ENCODE results near the gene PIK3CA.
A peak's percentile ranks its signal among the peaks of the same experiment; 100 is the strongest.
"Not testable (repeated sequence)": the region's sequence is repeated elsewhere in the genome, so short reads cannot be mapped to it uniquely, and the experiment has no call there.

The PIK3CA gene

GRCh38 chr3:179229177-179229576 lies 81.0 kb downstream of the PIK3CA start:
- TF ChIP-seq PAX5 (IDR thresholded peaks at IDR 0.05; ENCODE audit: insufficient read depth, low read length, severe bottlenecking), result no peak
- no peak for TF ChIP-seq SPI1 (IDR thresholded peaks at IDR 0.05; ENCODE audit: low read depth, low read length)

GRCh38 chr3:179233043-179233442 lies 84.9 kb downstream of the PIK3CA start:
- FAIRE-seq, result no peak
- TF ChIP-seq PAX5 (IDR thresholded peaks at IDR 0.05; ENCODE audit: insufficient read depth, low read length, severe bottlenecking), result no peak
- TF ChIP-seq SPI1 (IDR thresholded peaks at IDR 0.05; ENCODE audit: low read depth, low read length), result peak; percentile 68; the same call in 1 of the 2 replicates
- DNase-seq (ENCODE audit: insufficient read length, low spot score), result no peak

More at GRCh38 chr3:179229177-179229576, 81.0 kb downstream of the PIK3CA start:
- DNase-seq (ENCODE audit: insufficient read length, low spot score), result no peak
- FAIRE-seq, result peak; percentile 16

DNA sequence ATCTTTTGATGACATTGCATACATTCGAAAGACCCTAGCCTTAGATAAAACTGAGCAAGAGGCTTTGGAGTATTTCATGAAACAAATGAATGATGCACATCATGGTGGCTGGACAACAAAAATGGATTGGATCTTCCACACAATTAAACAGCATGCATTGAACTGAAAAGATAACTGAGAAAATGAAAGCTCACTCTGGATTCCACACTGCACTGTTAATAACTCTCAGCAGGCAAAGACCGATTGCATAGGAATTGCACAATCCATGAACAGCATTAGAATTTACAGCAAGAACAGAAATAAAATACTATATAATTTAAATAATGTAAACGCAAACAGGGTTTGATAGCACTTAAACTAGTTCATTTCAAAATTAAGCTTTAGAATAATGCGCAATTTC lies 86.0 kb downstream of the PIK3CA start:
- no peak for TF ChIP-seq POLR2A (IDR thresholded peaks at IDR 0.05; ENCODE audit: low read depth, low read length)
- no peak for TF ChIP-seq SPI1 (IDR thresholded peaks at IDR 0.05; ENCODE audit: low read depth, low read length)
- TF ChIP-seq POLR2AphosphoS5 (IDR thresholded peaks at IDR 0.05; ENCODE audit: low read depth, low read length), result no peak
- TF ChIP-seq POU2F2 (IDR thresholded peaks at IDR 0.05; ENCODE audit: low read depth, low read length), result no peak
- no peak for TF ChIP-seq PAX5 (IDR thresholded peaks at IDR 0.05; ENCODE audit: insufficient read depth, low read length, severe bottlenecking)
- TF ChIP-seq TAF1 (IDR thresholded peaks at IDR 0.05; ENCODE audit: low read depth, low read length), result no peak
- DNase-seq (ENCODE audit: insufficient read length, low spot score) (no peak), FAIRE-seq (no peak)

GRCh38 chr3:179236669-179237301 lies 88.6 kb downstream of the PIK3CA start:
- TF ChIP-seq PAX5 (IDR thresholded peaks at IDR 0.05; ENCODE audit: insufficient read depth, low read length, severe bottlenecking) (no peak), POU2F2 (IDR thresholded peaks at IDR 0.05; ENCODE audit: low read depth, low read length) (no peak), TAF1 (IDR thresholded peaks at IDR 0.05; ENCODE audit: low read depth, low read length) (no peak), SPI1 (IDR thresholded peaks at IDR 0.05; ENCODE audit: low read depth, low read length) (no peak), POLR2A (IDR thresholded peaks at IDR 0.05; ENCODE audit: low read depth, low read length) (no peak), POLR2AphosphoS5 (IDR thresholded peaks at IDR 0.05; ENCODE audit: low read depth, low read length) (no peak)
- DNase-seq (ENCODE audit: insufficient read length, low spot score) (no peak), FAIRE-seq (peak; percentile 66)

DNA sequence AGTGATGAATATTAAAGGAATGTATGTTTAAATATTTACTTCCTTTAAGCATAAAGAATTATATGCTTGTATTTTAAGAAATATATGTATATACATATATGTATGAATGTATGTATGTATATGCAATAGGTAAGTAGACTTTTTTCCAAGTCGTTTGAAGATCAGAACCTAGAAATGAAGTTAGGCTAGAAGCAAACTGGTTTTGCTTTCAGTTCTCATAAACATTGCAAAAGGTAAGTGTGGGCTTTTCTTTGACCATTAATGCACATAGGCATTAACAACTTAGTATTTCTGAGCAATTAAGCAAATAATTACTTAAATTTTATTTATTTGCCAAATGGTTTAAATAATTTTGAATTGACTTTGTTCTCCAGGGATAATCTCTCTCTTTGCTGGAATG lies 92.1 kb downstream of the PIK3CA start:
- not testable (repeated sequence) for FAIRE-seq; DNase-seq (ENCODE audit: insufficient read length, low spot score)

DNA sequence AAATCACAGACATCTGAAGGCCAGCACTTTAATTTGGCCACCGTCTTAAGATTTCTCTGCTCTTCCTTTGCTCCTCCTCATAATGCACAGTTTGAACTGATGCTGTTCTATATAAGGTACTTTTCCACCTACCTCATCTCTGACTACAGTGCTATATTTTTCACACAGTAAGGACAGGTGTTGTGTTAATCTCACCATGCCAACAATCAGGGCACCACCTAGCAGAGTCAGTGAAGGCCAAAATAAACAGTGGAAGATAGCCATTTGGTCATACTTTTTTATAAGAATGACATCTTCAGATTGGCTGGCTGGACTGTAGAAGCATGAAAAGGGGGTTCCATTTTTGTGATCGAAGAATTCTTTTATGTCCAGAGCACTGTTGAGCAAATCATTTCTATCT lies 94.7 kb downstream of the PIK3CA start:
- not testable (repeated sequence) for DNase-seq (ENCODE audit: insufficient read length, low spot score)
- peak; percentile 26 for FAIRE-seq

DNA sequence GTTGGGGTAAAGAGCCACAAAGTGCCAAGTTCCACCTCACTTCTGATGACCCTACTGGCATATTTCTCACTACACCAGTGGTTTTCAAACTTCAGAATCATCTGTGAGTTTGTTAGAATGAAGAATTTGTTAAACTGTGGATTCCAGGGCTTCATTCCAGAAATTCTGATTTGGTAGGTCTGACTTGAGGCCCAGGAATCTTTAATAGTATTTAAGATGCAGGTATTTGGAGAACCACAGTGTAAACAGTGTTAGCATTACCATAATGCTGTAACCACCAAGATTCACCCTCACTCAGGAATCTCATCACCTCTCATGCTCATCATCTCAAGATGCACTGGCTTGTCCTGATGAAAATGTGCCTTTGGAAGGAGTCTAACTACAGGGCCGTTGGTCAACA lies 96.7 kb downstream of the PIK3CA start:
- TF ChIP-seq PAX5 (IDR thresholded peaks at IDR 0.05; ENCODE audit: insufficient read depth, low read length, severe bottlenecking) (no peak), POLR2A (IDR thresholded peaks at IDR 0.05; ENCODE audit: low read depth, low read length) (no peak), POU2F2 (IDR thresholded peaks at IDR 0.05; ENCODE audit: low read depth, low read length) (no peak), SPI1 (IDR thresholded peaks at IDR 0.05; ENCODE audit: low read depth, low read length) (no peak), TAF1 (IDR thresholded peaks at IDR 0.05; ENCODE audit: low read depth, low read length) (no peak), POLR2AphosphoS5 (IDR thresholded peaks at IDR 0.05; ENCODE audit: low read depth, low read length) (no peak)
- FAIRE-seq (no peak), DNase-seq (ENCODE audit: insufficient read length, low spot score) (no peak)

DNA sequence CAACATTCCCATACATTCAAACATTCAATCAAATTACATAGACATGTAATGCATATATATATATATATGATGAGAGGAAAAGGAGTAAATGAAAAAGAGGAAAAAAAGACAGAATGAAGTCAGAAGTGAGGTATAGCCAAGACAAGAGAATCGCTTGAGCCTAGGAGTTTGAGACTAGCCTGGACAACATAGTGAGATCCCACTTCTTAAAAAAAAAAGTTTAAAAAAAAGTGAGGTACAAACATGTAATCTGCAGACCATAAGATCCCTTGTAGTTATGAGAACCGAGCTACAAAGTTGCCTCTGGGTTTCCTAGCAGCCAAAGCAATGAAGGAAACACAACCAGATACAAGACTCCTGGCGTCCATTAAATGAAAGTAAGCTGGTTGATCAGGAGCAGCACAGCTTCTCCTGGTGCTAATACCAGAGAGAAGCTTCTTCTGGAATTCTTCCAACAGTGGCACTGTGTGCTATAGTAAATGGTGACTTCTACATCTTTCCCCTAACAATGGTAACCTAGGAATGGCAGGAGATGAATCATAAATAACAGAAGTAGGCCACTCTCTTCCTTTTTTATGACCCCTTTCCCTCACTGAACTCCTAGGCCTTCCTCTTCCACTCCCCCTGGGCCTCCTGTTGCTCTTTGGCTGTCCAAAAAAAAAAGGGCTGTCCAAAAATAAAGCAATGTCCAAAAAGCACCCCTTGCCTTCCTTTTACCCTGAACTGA lies 99.3 kb downstream of the PIK3CA start:
- DNase-seq (ENCODE audit: insufficient read length, low spot score) (no peak), FAIRE-seq (no peak)
- no peak for TF ChIP-seq SPI1 (IDR thresholded peaks at IDR 0.05; ENCODE audit: low read depth, low read length)
- TF ChIP-seq PAX5 (IDR thresholded peaks at IDR 0.05; ENCODE audit: insufficient read depth, low read length, severe bottlenecking), result no peak
- no peak for TF ChIP-seq POLR2A (IDR thresholded peaks at IDR 0.05; ENCODE audit: low read depth, low read length)
- TF ChIP-seq POU2F2 (IDR thresholded peaks at IDR 0.05; ENCODE audit: low read depth, low read length), result no peak
- no peak for TF ChIP-seq POLR2AphosphoS5 (IDR thresholded peaks at IDR 0.05; ENCODE audit: low read depth, low read length)
- no peak for TF ChIP-seq TAF1 (IDR thresholded peaks at IDR 0.05; ENCODE audit: low read depth, low read length)

DNA sequence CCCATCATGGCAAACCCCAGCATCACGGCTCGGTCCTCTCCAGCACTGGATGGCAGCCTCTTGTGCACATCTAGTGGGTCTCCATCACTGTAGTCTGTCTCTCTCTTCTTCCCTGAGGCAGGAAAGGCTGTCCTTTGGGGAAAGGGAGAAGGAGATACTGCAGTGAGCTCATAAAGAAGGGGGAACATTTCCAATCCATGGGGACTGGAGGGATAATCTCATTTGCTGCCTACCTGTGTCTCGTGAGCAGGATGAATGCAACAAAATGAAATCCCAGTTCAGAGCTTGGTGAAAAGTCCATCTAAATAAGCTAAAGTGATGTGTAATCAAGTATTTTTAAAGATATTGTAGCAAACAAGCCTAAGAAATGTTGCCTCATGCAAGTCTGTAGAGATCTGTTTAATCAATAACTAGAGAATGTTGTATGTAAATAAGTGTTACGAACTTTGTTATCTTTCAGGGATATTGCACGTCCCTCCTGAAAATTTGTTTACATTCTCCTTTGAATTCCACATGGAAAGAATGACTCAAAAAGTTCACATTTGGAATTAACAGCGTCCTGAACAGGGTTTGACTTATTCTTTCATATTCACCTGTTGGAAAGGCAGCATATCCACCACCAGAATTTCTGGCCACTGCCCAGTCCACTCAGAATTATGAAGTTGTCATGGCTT lies 102.8 kb downstream of the PIK3CA start, which contains the start of gene KCNMB3:
Gene KCNMB3, minus strand, starts transcription at position 312 of the 674 bp plus-strand sequence. Its CDS starts 124 bp downstream, at position 188.
- TF ChIP-seq POLR2AphosphoS5 (IDR thresholded peaks at IDR 0.05; ENCODE audit: low read depth, low read length) (no peak), POLR2A (IDR thresholded peaks at IDR 0.05; ENCODE audit: low read depth, low read length) (no peak), PAX5 (IDR thresholded peaks at IDR 0.05; ENCODE audit: insufficient read depth, low read length, severe bottlenecking) (no peak), SPI1 (IDR thresholded peaks at IDR 0.05; ENCODE audit: low read depth, low read length) (no peak), POU2F2 (IDR thresholded peaks at IDR 0.05; ENCODE audit: low read depth, low read length) (no peak), TAF1 (IDR thresholded peaks at IDR 0.05; ENCODE audit: low read depth, low read length) (no peak)
- FAIRE-seq, result no peak
- DNase-seq (ENCODE audit: insufficient read length, low spot score), result no peak

DNA sequence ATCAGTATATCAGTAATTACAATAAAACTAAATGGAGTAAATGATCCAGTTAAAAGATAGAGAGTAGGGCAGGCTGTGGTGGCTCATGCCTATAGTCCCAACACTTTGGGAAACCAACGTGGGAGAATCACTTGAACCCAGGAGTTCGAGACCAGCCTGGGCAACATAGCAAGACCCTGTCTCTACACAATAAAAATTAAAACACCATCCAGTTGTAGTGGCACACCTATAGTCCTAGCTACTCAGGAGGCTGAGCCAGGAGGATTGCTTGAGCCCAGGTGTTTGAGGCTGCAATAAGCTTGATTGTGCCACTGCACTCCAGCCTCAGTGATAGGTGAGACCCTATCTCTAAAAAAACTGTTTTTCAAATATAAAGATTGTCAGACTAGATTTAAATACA lies 108.7 kb downstream of the PIK3CA start:
- no peak for TF ChIP-seq PAX5 (IDR thresholded peaks at IDR 0.05; ENCODE audit: insufficient read depth, low read length, severe bottlenecking)
- no peak for TF ChIP-seq POLR2A (IDR thresholded peaks at IDR 0.05; ENCODE audit: low read depth, low read length)
- TF ChIP-seq POLR2AphosphoS5 (IDR thresholded peaks at IDR 0.05; ENCODE audit: low read depth, low read length), result no peak
- no peak for TF ChIP-seq SPI1 (IDR thresholded peaks at IDR 0.05; ENCODE audit: low read depth, low read length)
- no peak for TF ChIP-seq POU2F2 (IDR thresholded peaks at IDR 0.05; ENCODE audit: low read depth, low read length)
- DNase-seq (ENCODE audit: insufficient read length, low spot score) (no peak), FAIRE-seq (no peak)

DNA sequence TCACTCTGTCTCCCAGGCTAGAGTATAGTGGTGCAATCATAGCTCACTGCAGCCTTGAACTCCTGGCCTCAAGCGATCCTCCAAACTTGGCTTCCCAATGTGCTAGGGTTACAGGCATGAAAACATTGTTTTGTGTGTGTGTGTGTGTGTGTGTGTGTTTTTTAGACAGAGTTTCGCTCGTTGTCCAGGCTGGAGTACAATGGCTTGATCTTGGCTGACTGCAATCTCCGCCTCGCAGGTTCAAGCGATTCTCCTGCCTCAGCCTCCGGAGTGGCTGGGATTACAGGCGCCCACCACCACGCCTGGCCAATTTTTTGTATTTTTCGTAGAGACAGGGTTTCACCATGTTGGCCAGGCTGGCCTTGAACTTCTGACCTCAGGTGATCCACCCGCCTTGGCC lies 109.6 kb downstream of the PIK3CA start:
- FAIRE-seq, result not testable (repeated sequence)

More for the DNA sequence above, 109.6 kb downstream of the PIK3CA start:
- not testable (repeated sequence) for DNase-seq (ENCODE audit: insufficient read length, low spot score)

Measured in GM12891 (cell line).